Fibroblast of the conjunctiva (primary cell): ENCODE measurements around the gene ATP23.

Source experiments
- DNase-seq: peaks from one replicate; pipeline ENCODE4 v3.0.0-alpha.2; 2010; ENCODE audit warnings: low read depth

The ATP23 gene

GRCh38 chr12:57983146-57983857, 41.9 kb downstream of the ATP23 start:
- DNase-seq: peak; percentile 67

DNA sequence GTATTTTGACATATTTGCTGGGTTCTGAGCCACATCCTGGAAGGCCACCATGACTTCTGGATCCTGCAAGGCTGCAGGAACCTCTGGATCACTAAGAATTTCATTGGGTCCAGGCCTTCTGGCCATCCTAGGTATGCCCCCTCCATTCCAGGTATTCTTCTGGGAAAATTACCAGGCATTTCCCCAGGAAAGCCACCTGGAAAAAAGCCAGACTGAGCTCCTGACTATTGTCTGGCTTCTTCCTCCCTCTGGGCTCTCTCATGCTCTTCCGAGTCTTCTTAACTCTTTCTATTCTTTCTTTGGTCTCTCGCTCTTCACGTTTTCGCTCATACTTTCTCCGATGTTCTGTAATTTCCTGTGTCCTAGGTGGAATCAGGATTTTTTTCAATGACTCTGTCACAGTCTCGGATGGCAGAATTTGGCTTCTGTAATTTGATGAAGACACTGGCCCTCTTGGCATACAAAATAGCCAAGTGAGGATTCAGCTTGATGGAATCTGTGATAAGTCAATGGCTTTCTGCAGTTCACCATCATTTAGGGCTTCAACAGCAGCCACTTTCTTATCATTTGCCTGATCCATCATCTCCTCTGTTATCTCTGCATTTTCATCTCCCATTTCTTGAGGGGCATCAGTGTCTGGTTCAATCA, 42.6 kb downstream of the ATP23 start:
- no peak for DNase-seq

DNA sequence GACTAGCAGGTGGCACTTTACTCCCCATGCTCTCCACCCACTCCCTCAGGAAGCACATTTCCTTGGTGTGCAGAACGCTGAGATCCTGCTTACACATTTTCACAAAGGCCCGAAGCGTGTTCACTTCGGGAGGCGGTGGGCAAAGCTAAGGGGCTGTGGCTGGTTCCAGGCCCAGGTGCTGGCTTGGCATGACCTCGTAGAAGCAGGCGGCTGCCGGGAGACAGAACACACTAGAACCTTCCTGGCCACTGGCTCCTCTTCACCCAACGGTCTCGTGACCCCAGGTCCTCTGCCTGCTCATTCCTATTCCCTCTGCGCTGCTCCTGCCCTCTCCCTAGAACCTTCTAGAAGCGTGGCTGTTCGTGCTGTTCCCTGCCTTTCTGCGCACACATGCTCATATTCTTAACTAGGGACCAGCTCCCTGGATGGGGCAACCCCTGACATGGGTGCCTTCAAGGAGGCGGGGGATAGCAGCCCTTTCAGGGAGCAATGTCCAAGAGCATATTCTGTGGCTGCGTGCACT, 43.3 kb downstream of the ATP23 start:
- no peak for DNase-seq

GRCh38 chr12:57985685-57986084, 44.3 kb downstream of the ATP23 start:
- no peak for DNase-seq

DNA sequence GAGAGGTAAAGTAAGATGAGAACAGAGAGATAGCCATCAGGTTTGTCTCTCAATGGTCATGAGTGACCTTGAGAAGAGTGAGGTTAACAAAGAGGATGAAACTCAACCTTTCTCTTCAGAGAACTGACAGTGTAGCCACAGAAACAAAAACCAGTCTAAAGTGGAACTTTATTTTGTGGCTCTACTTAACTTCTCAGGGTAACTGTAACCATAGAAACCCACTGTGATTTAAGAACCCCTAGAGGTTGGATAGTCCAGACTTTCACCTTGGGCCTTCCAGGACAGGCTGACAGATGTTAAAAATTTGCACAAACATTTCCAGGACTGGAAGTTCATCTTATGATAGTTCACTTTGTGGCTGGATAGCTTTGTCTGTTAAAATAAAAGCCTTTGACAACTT, 48.5 kb downstream of the ATP23 start:
- DNase-seq: no peak

DNA sequence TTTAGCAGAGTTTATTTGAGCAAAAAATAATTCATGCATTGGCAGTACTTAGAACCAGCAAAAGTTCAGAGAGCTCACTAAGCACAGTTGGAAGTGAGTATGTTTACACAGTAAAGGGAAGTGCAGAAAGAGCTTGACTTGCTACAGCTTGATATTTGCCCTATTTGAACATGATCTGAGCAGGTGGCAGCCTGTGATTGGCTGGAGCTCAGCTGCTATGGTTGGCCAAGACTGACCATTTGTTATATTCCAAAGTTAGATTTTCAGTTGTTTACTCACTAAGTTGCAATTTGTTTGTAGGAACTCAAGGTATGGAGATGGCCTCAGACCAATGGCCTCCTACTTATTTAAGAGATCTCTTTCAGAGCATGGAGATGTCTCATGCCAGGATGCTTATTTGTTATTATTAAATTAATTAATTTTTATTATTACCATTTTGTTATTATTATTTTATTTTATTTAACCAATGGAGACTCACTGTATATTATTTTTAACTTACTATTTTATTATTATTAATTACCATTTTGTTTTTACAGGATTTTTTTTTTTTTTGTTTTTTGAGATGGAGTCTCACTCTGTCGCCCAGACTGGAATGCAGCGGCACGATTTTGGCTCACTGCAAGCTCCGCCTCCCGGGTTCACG, 49.0 kb downstream of the ATP23 start:
- DNase-seq: no peak

GRCh38 chr12:57992001-57992400, 50.6 kb downstream of the ATP23 start:
- DNase-seq: no peak

GRCh38 chr12:57993030-57993429, 51.7 kb downstream of the ATP23 start:
- no peak for DNase-seq

- no peak for DNase-seq
Observed at GRCh38 chr12:57993834-57994233, 52.5 kb downstream of the ATP23 start.

GRCh38 chr12:57996520-57996919, 55.2 kb downstream of the ATP23 start:
- no peak for DNase-seq

DNA sequence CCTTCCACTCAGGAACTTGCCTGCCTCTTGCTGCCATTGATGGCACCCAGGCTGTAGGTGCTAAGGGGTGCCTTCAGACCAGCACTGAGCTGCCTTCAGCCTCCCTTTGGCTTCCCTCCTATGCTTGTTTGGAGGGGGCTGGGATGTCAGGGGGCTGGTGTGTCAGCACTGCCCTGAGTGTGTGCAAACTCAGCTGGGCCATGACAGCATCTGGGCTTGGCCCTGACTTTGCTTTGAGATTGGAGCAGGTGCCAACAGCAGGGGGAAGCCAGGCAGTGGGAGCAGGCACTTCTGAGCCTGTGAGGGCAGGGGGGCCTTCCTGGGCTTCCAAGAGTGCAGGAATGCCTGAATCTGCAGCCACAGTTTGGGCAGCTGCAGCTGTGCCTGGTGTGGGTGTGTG, 56.9 kb downstream of the ATP23 start:
- DNase-seq: no peak

- no peak for DNase-seq
Observed at GRCh38 chr12:58000499-58000898, 59.1 kb downstream of the ATP23 start.

- DNase-seq: no peak
Observed at GRCh38 chr12:58007875-58008274, 66.5 kb downstream of the ATP23 start.

DNA sequence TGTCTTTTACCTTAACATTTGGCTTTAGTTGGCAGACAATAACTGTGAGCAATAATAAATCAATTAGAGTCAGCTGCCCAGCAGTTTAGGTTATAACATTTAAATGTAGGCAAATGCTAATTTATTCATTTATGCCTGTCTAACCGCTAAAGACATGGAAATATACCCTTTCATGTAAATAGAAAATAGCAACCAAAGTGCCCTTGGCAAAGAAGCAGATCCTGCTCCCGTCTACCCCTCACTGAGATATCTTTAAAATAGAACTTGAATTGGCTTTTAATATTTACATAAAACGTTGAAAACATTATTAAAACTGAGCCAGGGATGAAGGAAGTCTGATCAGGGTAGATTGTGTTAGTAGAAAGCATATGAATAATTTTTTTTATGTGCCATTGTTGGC, 67.3 kb downstream of the ATP23 start:
- DNase-seq: no peak
